Heart left ventricle (tissue), 16 donors: ENCODE measurements around the gene ARHGEF40. TPM values are rescaled to one million over a fixed set of nuclear protein-coding genes. Genes with fewer than 3 reads are reported as not detected.
A peak's percentile ranks its signal among the peaks of the same experiment; 100 is the strongest.

Source experiments
- ATAC-seq, 4 donors: fragments of 200-7000 bp; cut with Tn5 transposase; one replicate each; pipeline ENCODE4 v1.9.1; 2020 to 2022; ENCODE audit warnings: moderate library complexity in 4 of 4, mild to moderate bottlenecking in 3 of 4, moderate number of reproducible peaks in 1 of 4
- DNase-seq, 5 donors: peaks; one replicate each; pipeline ENCODE4 v3.0.0-alpha.2; 2020
- H3K27ac ChIP-seq, 12 donors: fragments of 200-600 bp; sonication (generic) in 4 of 12; one replicate each; pipeline versions ENCODE4 v1.5.0 to v1.8.0; 2016 to 2022; ENCODE audit warnings: mild to moderate bottlenecking in 2 of 12
- H3K27me3 ChIP-seq, 9 donors: fragments of 200-600 bp; sonication (generic) in 2 of 9; one replicate each; pipeline versions ENCODE4 v1.5.1 to v1.8.0; 2016 to 2022; ENCODE audit warnings: mild to moderate bottlenecking in 3 of 9
- H3K36me3 ChIP-seq, 9 donors: fragments of 200-600 bp; sonication (generic) in 2 of 9; one replicate each; pipeline versions ENCODE4 v1.5.0 to v1.8.0; 2018 to 2022; ENCODE audit warnings: mild to moderate bottlenecking in 2 of 9
- H3K4me1 ChIP-seq, 12 donors: fragments of 200-600 bp; sonication (generic) in 4 of 12; one replicate each; pipeline versions ENCODE4 v1.5.0 to v1.8.0; 2016 to 2022; ENCODE audit warnings: mild to moderate bottlenecking in 3 of 12
- H3K4me3 ChIP-seq, 12 donors: fragments of 200-600 bp; sonication (generic) in 4 of 12; one replicate each; pipeline versions ENCODE4 v1.5.0 to v1.8.0; 2017 to 2022; ENCODE audit warnings: mild to moderate bottlenecking in 9 of 12, moderate library complexity in 4 of 12
- H3K9me3 ChIP-seq, 12 donors: fragments of 200-600 bp; sonication (generic) in 4 of 12; one replicate each; pipeline versions ENCODE4 v1.5.0 to v1.8.0; 2016 to 2022; ENCODE audit warnings: mild to moderate bottlenecking in 1 of 12
- CTCF ChIP-seq, 12 donors: fragments of 200-600 bp; sonication (generic) in 4 of 12; IDR thresholded peaks; one replicate each; pipeline versions ENCODE4 v1.5.0 to v1.8.0; 2018 to 2022; ENCODE audit warnings: antibody characterized with exemption in 12 of 12, mild to moderate bottlenecking in 5 of 12
- POLR2A ChIP-seq, 2 donors: fragments of 450-650 bp; IDR thresholded peaks; one replicate each; pipeline ENCODE4 v1.6.1; 2017; ENCODE audit warnings: antibody characterized with exemption in 2 of 2, mild to moderate bottlenecking in 2 of 2, moderate library complexity in 2 of 2
- whole genome bisulfite sequencing, 4 donors: extraction: QIAGEN DNeasy Blood & Tissue Kit in 2 of 4; methylation state at CpG; one replicate each; pipeline versions ENCODE4 v1.1.5 to v1.1.7; 2013 to 2018; 5-methylcytosine and 5-hydroxymethylcytosine counted together
- intact Hi-C, 10 donors: fragments of 100-400 bp; cut with DNase I; formaldehyde crosslinking; loops; one replicate each; pipeline versions ENCODE4 v1.11.1 to v1.14.2; 2022
- polyA plus RNA-seq, 2 donors: library from polyadenylated mRNA; stranded (reverse); fragments of 200-250 nt; gene quantifications; one replicate each; pipeline ENCODE4 v1.2.3, GENCODE V29; 2013
- total RNA-seq, 9 donors: library from RNA; depleted of rRNA in 2 of 9; stranded (reverse); fragments of >200 nt in 2 of 9; fragmentation: NEBNext Ultra II Directional in 3 of 9; extraction: Animal tissue kit (Norgen Biotek cat#: 25700) in 3 of 9; gene quantifications; one replicate each; pipeline versions ENCODE4 v1.1.0 to v1.2.4, GENCODE V29; 2016 to 2023
- donor health status: ischemic (EF 13 %, LVEDD 7.1; RV severe dilation, severe dysfunction).
- donor health status: healthy with polysubstance abuse.
- donor health status: DM: no; HTN: yes; CAD: no.
- donor health status: DM: no; HTN: no; CAD: no.
- donor health status: ischemic (EF 25% LVEDD 6.9; RV normal size, moderate dysfunction).
- donor health status: ischemic (EF 25% LVEDD 5.7; RV mildly dilated, moderate dysfunction).
- donor health status: healthy.
- donor health status: DM: yes; HTN: yes; CAD: no.
- donor health status: ischemic (EF 35%, LVEDD 5.7; RV mildly dilated, moderate dysfunction).
- donor health status: nonischemic (EF 11% LVEDD 7.7; RV severe dilation, severe dysfunction).
- donor health status: DM: yes; HTN: yes; CAD: no.
- donor health status: PGD.
- donor health status: ischemic (EF 29% LVEDD 5.4; RV normal size, mild dysfunction).
- donor health status: nonischemic (EF 23%, LVEDD 6.1; RV moderate dilation, normal function).

ARHGEF40 gene
- total and polyA plus RNA-seq, 11 donors = 15.5 to 31.5 (median 18.7) TPM

GRCh38 chr14:21084396-21084795 lies 14.3 kb downstream of the ARHGEF40 start:
- ATAC-seq (no peak), DNase-seq (no peak)
- Histone ChIP-seq H3K9me3 (no peaks in the 10 kb centered on the region), H3K4me1 (peaks cover 0 to 36% (median 5%) of the 10 kb centered on the region in 12 donors), H3K27ac (peak overlapping the region in 1 of 12 donors; percentile 82), H3K4me3 (no peak overlapping the region), H3K36me3 (peaks cover 0 to 99% (median 90%) of the 10 kb centered on the region in 9 donors), H3K27me3 (no peaks in the 10 kb centered on the region)
- WGBS, 4 donors = 89 to 94% (median 90%) methylated on average over 2 of the region's 2 CpGs
- TF ChIP-seq POLR2A (IDR thresholded peaks at IDR 0.05) (no peak), CTCF (IDR thresholded peaks at IDR 0.05) (no peak)
- intact Hi-C loops = no loop called here

- TF ChIP-seq POLR2A (IDR thresholded peaks at IDR 0.05) = no peak
- no peak for TF ChIP-seq CTCF (IDR thresholded peaks at IDR 0.05)
- no peaks in the 10 kb centered on the region for H3K9me3 ChIP-seq
- DNase-seq (peak in 3 of 5 donors; percentile 67 to 82 (median 75)), ATAC-seq (peak; percentile 62 to 84 (median 72))
- WGBS, 4 donors = 51 to 76% (median 59%) methylated on average over 17 of the region's 17 CpGs
- intact Hi-C loops = no loop called here
- H3K27ac ChIP-seq = peak overlapping the region in 8 of 12 donors; percentile 7 to 82 (median 39)
- H3K27me3 ChIP-seq = no peaks in the 10 kb centered on the region
- no peak overlapping the region for H3K4me3 ChIP-seq
- H3K4me1 ChIP-seq = peaks cover 0 to 36% (median 5%) of the 10 kb centered on the region in 12 donors
- H3K36me3 ChIP-seq = peaks cover 0 to 100% (median 93%) of the 10 kb centered on the region in 9 donors
Observed at GRCh38 chr14:21084998-21085853, 15.1 kb downstream of the ARHGEF40 start.

- intact Hi-C loops = no loop called here
- no peak for ATAC-seq
- 88 to 91% (median 90%) methylated on average over 4 of the region's 4 CpGs for WGBS, 4 donors
- Histone ChIP-seq H3K4me1 (peaks cover 0 to 36% (median 5%) of the 10 kb centered on the region in 12 donors), H3K27me3 (no peaks in the 10 kb centered on the region), H3K36me3 (peaks cover 0 to 100% (median 93%) of the 10 kb centered on the region in 9 donors), H3K27ac (peak overlapping the region in 3 of 12 donors; percentile 19 to 38 (median 24)), H3K9me3 (no peaks in the 10 kb centered on the region), H3K4me3 (no peak overlapping the region)
- TF ChIP-seq CTCF (IDR thresholded peaks at IDR 0.05) (no peak), POLR2A (IDR thresholded peaks at IDR 0.05) (no peak)
- no peak for DNase-seq
Observed at GRCh38 chr14:21086908-21087293, 16.8 kb downstream of the ARHGEF40 start.

GRCh38 chr14:21087294-21088091 lies 17.4 kb downstream of the ARHGEF40 start:
- ATAC-seq = peak in 3 of 4 donors; percentile 16 to 50 (median 37)
- 47 to 66% (median 50%) methylated on average over 9 to 19 of the region's 19 CpGs for WGBS, 4 donors
- intact Hi-C loops = no loop called here
- H3K4me3 ChIP-seq = no peak overlapping the region
- peak in 1 of 5 donors; percentile 64 for DNase-seq
- H3K9me3 ChIP-seq = no peaks in the 10 kb centered on the region
- no peak for TF ChIP-seq POLR2A (IDR thresholded peaks at IDR 0.05)
- no peak for TF ChIP-seq CTCF (IDR thresholded peaks at IDR 0.05)
- H3K36me3 ChIP-seq = peaks cover 0 to 99% (median 91%) of the 10 kb centered on the region in 9 donors
- peak overlapping the region in 3 of 12 donors; percentile 19 to 38 (median 24) for H3K27ac ChIP-seq
- H3K4me1 ChIP-seq = peaks cover 0 to 36% (median 6%) of the 10 kb centered on the region in 12 donors
- H3K27me3 ChIP-seq = no peaks in the 10 kb centered on the region
